Thoracic aorta (tissue), 2 donors: ENCODE results near the gene MARF1. TPM values are rescaled to one million over a fixed set of nuclear protein-coding genes. Genes with fewer than 3 reads are reported as not detected.
"Not testable (repeated sequence)": the region's sequence is repeated elsewhere in the genome, so short reads cannot be mapped to it uniquely, and the experiment has no call there.

Source experiments
- ATAC-seq: fragments of 150-250 bp; one replicate; pipeline ENCODE4 v1.8.0; 2017; ENCODE audit warnings: low read depth; ENCODE audit not compliant: insufficient number of reproducible peaks, low FRiP score
- DNase-seq: peaks from one replicate; pipeline ENCODE4 v3.0.0-alpha.2; 2020; ENCODE audit warnings: low spot score
- H3K27ac ChIP-seq, 2 donors: fragments of 200-600 bp; sonication (generic); 1 replicate in 1 of 2; 2 replicates in 1 of 2; pipeline ENCODE4 v1.5.1; 2016; ENCODE audit warnings: mild to moderate bottlenecking in 2 of 2, moderate library complexity in 2 of 2
- H3K27me3 ChIP-seq: fragments of 200-600 bp; sonication (generic); replicated peaks from 2 replicates; pipeline ENCODE4 v1.6.0; 2016; ENCODE audit warnings: mild to moderate bottlenecking; ENCODE audit not compliant: insufficient read depth
- H3K36me3 ChIP-seq: fragments of 200-600 bp; sonication (generic); one replicate; pipeline ENCODE4 v1.5.1; 2016
- H3K4me1 ChIP-seq, 2 donors: fragments of 200-600 bp; sonication (generic); 1 replicate in 1 of 2; 2 replicates in 1 of 2; pipeline versions ENCODE4 v1.5.1 to v1.6.0; 2016; ENCODE audit warnings: low read depth in 2 of 2, mild to moderate bottlenecking in 1 of 2; ENCODE audit not compliant: control insufficient read depth in 1 of 2
- H3K4me3 ChIP-seq: fragments of 200-600 bp; sonication (generic); 2 replicates; pipeline ENCODE4 v1.5.1; 2016; ENCODE audit warnings: mild to moderate bottlenecking
- H3K9me3 ChIP-seq: fragments of 200-600 bp; sonication (generic); 2 replicates; pipeline ENCODE4 v1.5.1; 2016
- total RNA-seq, 2 donors: library from RNA; depleted of rRNA; stranded (reverse); fragments of >200 nt; gene quantifications; one replicate each; pipeline versions ENCODE4 v1.1.0 to v1.2.3, GENCODE V29; 2016
- TF ChIP-seq, protein P1 (sequence below): fragments of 200-600 bp; sonication (generic); IDR thresholded peaks from one replicate; pipeline ENCODE4 v1.5.1; 2019; ENCODE audit warnings: antibody characterized with exemption

MARF1 gene
- total RNA-seq, 2 donors from 2014 or later: 35.7 to 49.6 TPM

DNA sequence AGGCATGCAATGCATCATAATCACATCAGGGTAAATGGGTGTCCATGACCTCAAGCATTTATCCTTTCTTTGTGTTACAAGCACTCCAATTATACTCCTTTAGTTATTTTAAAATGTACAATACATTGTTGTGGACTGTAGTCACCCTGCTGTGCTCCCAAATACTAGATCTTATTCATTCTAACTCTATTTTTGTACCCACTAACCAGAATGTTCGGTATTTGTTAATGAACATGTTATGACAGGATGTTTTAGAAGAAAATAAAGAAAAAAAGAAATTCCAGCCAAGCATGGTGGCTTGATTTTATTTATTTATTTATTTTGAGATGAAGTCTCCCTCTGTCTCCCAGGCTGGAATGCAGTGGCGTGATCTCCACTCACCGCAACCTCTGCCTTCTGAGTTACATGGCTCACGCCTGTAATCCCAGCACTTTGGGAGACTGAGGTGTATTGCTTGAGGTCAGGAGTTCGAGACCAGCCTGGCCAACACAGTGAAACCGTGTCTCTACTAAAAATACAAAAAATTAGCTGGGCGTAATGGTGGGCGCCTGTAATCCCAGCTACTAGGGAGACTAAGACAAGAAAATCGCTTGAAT is 5.3 kb upstream of the MARF1 start:
- H3K4me1 ChIP-seq: peaks cover 11 to 29% of the 10 kb centered on the region in 2 donors
- TF ChIP-seq, protein P1, sequence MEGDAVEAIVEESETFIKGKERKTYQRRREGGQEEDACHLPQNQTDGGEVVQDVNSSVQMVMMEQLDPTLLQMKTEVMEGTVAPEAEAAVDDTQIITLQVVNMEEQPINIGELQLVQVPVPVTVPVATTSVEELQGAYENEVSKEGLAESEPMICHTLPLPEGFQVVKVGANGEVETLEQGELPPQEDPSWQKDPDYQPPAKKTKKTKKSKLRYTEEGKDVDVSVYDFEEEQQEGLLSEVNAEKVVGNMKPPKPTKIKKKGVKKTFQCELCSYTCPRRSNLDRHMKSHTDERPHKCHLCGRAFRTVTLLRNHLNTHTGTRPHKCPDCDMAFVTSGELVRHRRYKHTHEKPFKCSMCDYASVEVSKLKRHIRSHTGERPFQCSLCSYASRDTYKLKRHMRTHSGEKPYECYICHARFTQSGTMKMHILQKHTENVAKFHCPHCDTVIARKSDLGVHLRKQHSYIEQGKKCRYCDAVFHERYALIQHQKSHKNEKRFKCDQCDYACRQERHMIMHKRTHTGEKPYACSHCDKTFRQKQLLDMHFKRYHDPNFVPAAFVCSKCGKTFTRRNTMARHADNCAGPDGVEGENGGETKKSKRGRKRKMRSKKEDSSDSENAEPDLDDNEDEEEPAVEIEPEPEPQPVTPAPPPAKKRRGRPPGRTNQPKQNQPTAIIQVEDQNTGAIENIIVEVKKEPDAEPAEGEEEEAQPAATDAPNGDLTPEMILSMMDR: no peak
- ATAC-seq: no peak

DNA sequence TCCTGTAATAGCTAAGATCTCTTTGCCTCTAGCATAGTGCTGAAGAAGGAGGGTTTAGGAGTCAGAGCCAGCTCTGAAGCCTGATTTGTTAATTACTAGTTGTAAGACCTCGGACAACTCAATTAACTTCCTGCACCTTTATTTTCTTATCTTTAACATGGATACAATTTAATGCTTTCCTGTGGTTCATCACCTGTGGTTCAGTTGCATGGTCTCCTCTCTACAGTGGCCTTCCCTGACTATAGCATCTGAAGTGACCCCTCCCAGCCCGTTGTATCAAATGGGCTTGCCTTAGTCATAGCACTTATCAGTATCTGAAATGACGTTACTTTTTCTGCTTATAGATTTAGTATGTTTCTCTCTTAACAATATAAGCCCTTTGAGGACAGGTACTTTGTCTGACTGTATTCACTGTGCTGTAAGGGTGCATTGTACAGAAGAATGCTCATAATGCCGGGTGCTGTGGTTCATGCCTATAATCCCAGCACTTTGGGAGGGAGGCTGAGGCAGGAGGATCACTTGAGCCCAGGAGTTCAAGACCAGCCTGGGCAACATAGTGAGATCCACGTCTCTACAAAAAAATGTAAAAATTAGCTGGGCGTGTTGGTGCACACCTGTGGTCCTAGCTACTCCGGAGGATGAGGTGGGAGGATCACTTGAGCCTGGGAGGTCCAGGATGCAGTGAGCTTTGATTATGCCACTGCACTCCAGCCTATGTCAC is 4.5 kb upstream of the MARF1 start:
- DNase-seq: no peak
- Histone ChIP-seq H3K27me3 (no peaks in the 10 kb centered on the region), H3K27ac (no peak overlapping the region), H3K4me1 (peaks cover 10 to 21% of the 10 kb centered on the region in 2 donors), H3K4me3 (no peak overlapping the region), H3K9me3 (no peaks in the 10 kb centered on the region), H3K36me3 (no peaks in the 10 kb centered on the region)
- TF ChIP-seq, protein P1: no peak
- ATAC-seq: no peak

More for the DNA sequence above, 5.3 kb upstream of the MARF1 start:
- no peaks in the 10 kb centered on the region for H3K36me3 ChIP-seq
- H3K27ac ChIP-seq: no peak overlapping the region
- no peaks in the 10 kb centered on the region for H3K27me3 ChIP-seq
- no peak for DNase-seq
- no peaks in the 10 kb centered on the region for H3K9me3 ChIP-seq
- H3K4me3 ChIP-seq: no peak overlapping the region

DNA sequence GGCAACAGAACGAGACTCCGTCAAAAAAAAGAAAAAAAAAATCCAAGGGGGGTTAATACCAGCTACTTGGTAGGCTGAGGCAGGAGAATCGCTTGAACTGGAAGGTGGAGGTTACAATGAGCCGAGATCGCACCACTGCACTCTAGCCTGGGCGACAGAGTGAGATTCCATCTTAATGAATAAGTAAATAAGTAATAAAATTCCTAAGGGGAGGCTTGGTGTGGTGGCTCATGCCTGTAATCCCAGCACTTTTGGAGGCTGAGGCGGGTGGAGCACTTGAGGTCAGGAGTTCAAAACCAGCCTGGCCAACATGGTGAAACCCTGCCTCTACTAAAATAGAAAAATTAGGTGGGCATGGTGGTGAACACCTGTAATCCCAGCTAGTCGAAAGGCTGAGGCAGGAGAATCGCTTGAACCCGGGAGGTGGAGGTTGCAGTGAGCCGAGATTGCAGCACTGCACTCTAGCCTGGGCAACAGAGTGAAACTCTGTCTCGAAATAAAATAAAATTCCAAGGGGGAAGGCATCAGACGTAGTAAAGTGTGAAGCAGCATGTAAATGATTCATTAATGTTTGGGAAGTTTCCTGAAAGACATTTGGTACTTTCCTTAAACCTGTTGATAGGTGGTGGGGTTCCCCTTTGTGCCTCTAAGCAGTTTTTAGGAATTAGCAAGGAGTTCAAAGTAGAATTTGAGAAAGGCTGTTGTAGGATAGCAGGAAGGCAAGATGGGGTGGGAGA is 3.8 kb upstream of the MARF1 start:
- peaks cover 14 to 26% of the 10 kb centered on the region in 2 donors for H3K4me1 ChIP-seq

DNA sequence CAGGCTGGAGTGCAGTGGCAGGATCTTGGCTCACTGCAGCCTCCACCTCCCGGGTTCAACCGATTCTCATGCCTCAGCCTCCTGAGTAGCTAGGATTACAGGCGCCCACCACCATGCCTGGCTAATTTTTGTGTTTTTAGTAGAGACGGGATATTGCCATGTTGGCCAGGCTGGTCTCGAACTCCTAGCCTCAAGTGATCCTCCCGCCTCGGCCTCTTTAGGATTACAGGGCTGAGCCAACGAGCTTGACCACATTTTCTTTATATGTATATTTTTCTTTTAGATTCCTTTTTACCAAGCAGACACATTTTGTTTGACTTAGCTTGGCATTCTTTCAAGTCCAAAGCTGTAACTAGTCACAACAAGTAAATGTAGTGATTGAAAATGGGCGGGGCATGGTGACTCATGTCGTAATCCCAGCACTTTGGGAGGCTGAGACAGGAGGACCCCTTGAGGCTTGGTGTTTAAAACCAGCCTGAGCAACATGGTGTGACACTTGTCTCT is 2.1 kb upstream of the MARF1 start:
- not testable (repeated sequence) for H3K9me3 ChIP-seq, DNase-seq, ATAC-seq, H3K4me3 ChIP-seq, H3K27me3 ChIP-seq, H3K27ac ChIP-seq, H3K36me3 ChIP-seq
- peaks cover 14 to 28% of the 10 kb centered on the region in 2 donors for H3K4me1 ChIP-seq

More for the DNA sequence above, 3.8 kb upstream of the MARF1 start:
- H3K27ac ChIP-seq, H3K27me3 ChIP-seq, DNase-seq, ATAC-seq, H3K36me3 ChIP-seq, H3K4me3 ChIP-seq, H3K9me3 ChIP-seq: not testable (repeated sequence)

DNA sequence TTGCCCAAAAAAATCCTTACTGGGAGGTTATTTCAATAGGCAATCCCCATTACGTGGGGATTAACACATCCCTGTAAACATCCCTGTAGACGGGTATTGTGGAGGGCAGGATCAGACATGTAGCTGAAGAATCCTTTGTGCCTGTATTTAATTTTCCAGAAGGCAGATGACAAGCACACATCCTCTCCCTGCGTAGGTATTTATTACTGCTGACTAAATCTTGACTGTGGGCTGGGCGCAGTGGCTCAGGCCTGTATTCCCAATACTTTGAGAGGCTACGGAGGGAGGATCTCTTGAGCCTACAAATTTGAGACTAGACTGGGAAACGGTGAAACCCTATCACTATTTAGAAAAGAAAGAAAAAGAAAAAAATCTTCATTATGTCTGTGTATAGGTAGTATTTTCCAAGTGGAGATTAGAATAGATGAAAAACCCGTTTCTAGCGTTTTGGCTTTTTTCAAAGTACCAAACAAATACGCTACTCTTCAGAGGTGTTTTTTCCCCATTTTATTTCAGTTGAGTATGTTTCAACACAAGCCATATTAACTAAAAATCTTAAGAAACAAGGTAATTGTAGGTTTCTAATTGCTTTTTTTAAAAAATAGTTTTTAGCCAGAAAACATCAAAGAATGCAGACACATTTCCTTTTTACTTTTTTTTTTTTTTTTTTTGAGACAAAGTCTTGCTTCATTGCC is 1.5 kb upstream of the MARF1 start:
- Histone ChIP-seq H3K4me1 (peaks cover 13 to 28% of the 10 kb centered on the region in 2 donors), H3K27ac (peak overlapping the region; percentile 99 to 100), H3K27me3 (no peaks in the 10 kb centered on the region), H3K9me3 (no peaks in the 10 kb centered on the region), H3K4me3 (peak overlapping the region; percentile 97), H3K36me3 (no peaks in the 10 kb centered on the region)
- no peak for DNase-seq
- ATAC-seq: no peak
- TF ChIP-seq, protein P1: no peak
